PC-9 (cell line): Measurements from ENCODE around the gene NUP210. TPM values are rescaled to one million over a fixed set of nuclear protein-coding genes. Genes with fewer than 3 reads are reported as not detected.
"Not testable (repeated sequence)": the region's sequence is repeated elsewhere in the genome, so short reads cannot be mapped to it uniquely, and the experiment has no call there.

ENCODE experiments used
- BruUV-seq: library from RNA; stranded (reverse); fragments of 400-500 nt; replicated peaks from 2 replicates; lab custom pipeline; 2021; lab: Mats Ljungman, UMichigan
- CTCF ChIA-PET: fragments of 300-600 bp; sonication (Branson Sonifier 250); formaldehyde crosslinking; loops from one replicate; lab custom pipeline; 2022; ENCODE audit warnings: antibody characterized with exemption; lab: Charles Lee
- POLR2A ChIA-PET: fragments of 300-600 bp; sonication (Branson Sonifier 250); formaldehyde crosslinking; loops from one replicate; lab custom pipeline; 2022; ENCODE audit warnings: antibody characterized with exemption; ENCODE audit not compliant: unreplicated experiment; lab: Charles Lee
- DNase-seq, 2 experiments: peaks; one replicate each; pipeline versions ENCODE4 v3.0.0 to v3.0.0-alpha.2; 2015 to 2022; ENCODE audit warnings: mixed read lengths in 1 of 2
- H2AFZ ChIP-seq: fragments of 200-600 bp; sonication (generic); 2 replicates; pipeline ENCODE4 v1.8.1; 2017; ENCODE audit warnings: antibody characterized with exemption
- H3F3A ChIP-seq: fragments of 200-600 bp; sonication (generic); 2 replicates; pipeline ENCODE4 v1.8.1; 2017; ENCODE audit warnings: antibody characterized with exemption, mild to moderate bottlenecking, low read depth; ENCODE audit not compliant: insufficient read depth
- H3K27ac ChIP-seq: fragments of 200-600 bp; sonication (generic); 2 replicates; pipeline ENCODE4 v1.6.1; 2016; ENCODE audit warnings: mixed run types
- H3K27me3 ChIP-seq: fragments of 200-600 bp; sonication (generic); 2 replicates; pipeline ENCODE4 v1.6.1; 2016; ENCODE audit warnings: low read depth, mixed run types; ENCODE audit not compliant: insufficient read depth
- H3K36me3 ChIP-seq: fragments of 200-600 bp; sonication (generic); 2 replicates; pipeline ENCODE4 v1.6.1; 2016; ENCODE audit warnings: low read depth, mixed run types
- H3K4me1 ChIP-seq: fragments of 200-600 bp; sonication (generic); replicated peaks from 2 replicates; pipeline ENCODE4 v1.6.1; 2016; ENCODE audit warnings: mixed run types; ENCODE audit not compliant: insufficient read depth
- H3K4me2 ChIP-seq: fragments of 200-600 bp; sonication (generic); 2 replicates; pipeline ENCODE4 v1.6.1; 2017; ENCODE audit warnings: mixed run types
- H3K4me3 ChIP-seq: fragments of 200-600 bp; sonication (generic); 2 replicates; pipeline ENCODE4 v1.6.1; 2016; ENCODE audit warnings: mixed run types
- H3K79me2 ChIP-seq: fragments of 200-600 bp; sonication (generic); 2 replicates; pipeline ENCODE4 v1.6.1; 2017; ENCODE audit warnings: low read depth, mixed run types
- H3K9me2 ChIP-seq: fragments of 200-600 bp; sonication (generic); 2 replicates; pipeline ENCODE4 v1.8.1; 2017; ENCODE audit warnings: mild to moderate bottlenecking; ENCODE audit not compliant: insufficient read depth
- H3K9me3 ChIP-seq: fragments of 200-600 bp; sonication (generic); 2 replicates; pipeline ENCODE4 v1.8.1; 2016; ENCODE audit warnings: low read depth; ENCODE audit not compliant: insufficient read depth
- H4K20me1 ChIP-seq: fragments of 200-600 bp; sonication (generic); 2 replicates; pipeline ENCODE4 v1.8.1; 2017; ENCODE audit not compliant: insufficient read depth
- EZH2 ChIP-seq: fragments of 200-600 bp; sonication (generic); IDR thresholded peaks from 2 replicates; pipeline ENCODE4 v1.8.0; 2017; ENCODE audit warnings: antibody characterized with exemption, low read depth
- intact Hi-C: fragments of 100-400 bp; cut with micrococcal nuclease; formaldehyde crosslinking; loops from one replicate; pipeline ENCODE4 v1.10.0; 2022; ENCODE audit not compliant: unreplicated experiment
- total RNA-seq: library from RNA; stranded (reverse); gene quantifications from 2 replicates; pipeline ENCODE4 v1.2.3, GENCODE V29; 2021
- TF ChIP-seq, protein P1 (sequence below): fragments of 200-600 bp; sonication (generic); conservative IDR thresholded peaks from 2 replicates; pipeline ENCODE4 v1.6.1; 2017; ENCODE audit warnings: mixed run types, antibody characterized with exemption, mild to moderate bottlenecking, moderate library complexity

NUP210 gene
- total RNA-seq, 1 experiment from 2014 or later, result 84.0 TPM

GRCh38 chr3:13451301-13451673 is 31.2 kb upstream of the NUP210 start:
- peak in 1 of 2 experiments; percentile 62 for DNase-seq
- Histone ChIP-seq H3F3A (peaks cover 21% of the 10 kb centered on the region; the same call in 1 of the 2 replicates), H2AFZ (peak overlapping the region; percentile 86), H3K79me2 (no peaks in the 10 kb centered on the region), H3K4me3 (peak overlapping the region; percentile 59), H3K4me1 (peaks cover 13% of the 10 kb centered on the region), H3K27ac (peak overlapping the region; percentile 71), H3K9me2 (no peaks in the 10 kb centered on the region), H4K20me1 (no peaks in the 10 kb centered on the region), H3K36me3 (no peaks in the 10 kb centered on the region), H3K9me3 (no peaks in the 10 kb centered on the region), H3K27me3 (no peaks in the 10 kb centered on the region), H3K4me2 (peak overlapping the region; percentile 69)
- ChIA-PET CTCF (interaction anchor here (1.6 to 2.2 kb wide), 2 partner anchors 29 to 360 kb away, joined by 10 to 23 read pairs; partner anchors contain the start of gene HDAC11), POLR2A (interaction anchor here (0.5 to 1.3 kb wide), 3 partner anchors 29 to 222 kb away, joined by 3 to 11 read pairs (median 8); partner anchors contain the start of gene HDAC11)
- intact Hi-C loops, result loop anchor here (5.0 to 10.0 kb wide), 5 partner anchors 39 to 599 kb away; no protein-coding TSS in a partner anchor
- TSS peak; percentile 57 for BruUV-seq
- TF ChIP-seq, protein P1, sequence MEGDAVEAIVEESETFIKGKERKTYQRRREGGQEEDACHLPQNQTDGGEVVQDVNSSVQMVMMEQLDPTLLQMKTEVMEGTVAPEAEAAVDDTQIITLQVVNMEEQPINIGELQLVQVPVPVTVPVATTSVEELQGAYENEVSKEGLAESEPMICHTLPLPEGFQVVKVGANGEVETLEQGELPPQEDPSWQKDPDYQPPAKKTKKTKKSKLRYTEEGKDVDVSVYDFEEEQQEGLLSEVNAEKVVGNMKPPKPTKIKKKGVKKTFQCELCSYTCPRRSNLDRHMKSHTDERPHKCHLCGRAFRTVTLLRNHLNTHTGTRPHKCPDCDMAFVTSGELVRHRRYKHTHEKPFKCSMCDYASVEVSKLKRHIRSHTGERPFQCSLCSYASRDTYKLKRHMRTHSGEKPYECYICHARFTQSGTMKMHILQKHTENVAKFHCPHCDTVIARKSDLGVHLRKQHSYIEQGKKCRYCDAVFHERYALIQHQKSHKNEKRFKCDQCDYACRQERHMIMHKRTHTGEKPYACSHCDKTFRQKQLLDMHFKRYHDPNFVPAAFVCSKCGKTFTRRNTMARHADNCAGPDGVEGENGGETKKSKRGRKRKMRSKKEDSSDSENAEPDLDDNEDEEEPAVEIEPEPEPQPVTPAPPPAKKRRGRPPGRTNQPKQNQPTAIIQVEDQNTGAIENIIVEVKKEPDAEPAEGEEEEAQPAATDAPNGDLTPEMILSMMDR, result no peak
- no peak for TF ChIP-seq EZH2

GRCh38 chr3:13442882-13443281 is 22.8 kb upstream of the NUP210 start:
- H3K27ac ChIP-seq, H3K4me2 ChIP-seq, H3F3A ChIP-seq, H2AFZ ChIP-seq, DNase-seq, BruUV-seq, H3K4me3 ChIP-seq, H3K36me3 ChIP-seq, CTCF ChIA-PET, H3K9me3 ChIP-seq, intact Hi-C loops, H3K79me2 ChIP-seq, H4K20me1 ChIP-seq, H3K27me3 ChIP-seq, H3K4me1 ChIP-seq, H3K9me2 ChIP-seq: not testable (repeated sequence)
- POLR2A ChIA-PET, result interaction anchor here (0.8 kb wide), 1 partner anchor 25 kb away, joined by 10 read pairs; no protein-coding TSS in a partner anchor

GRCh38 chr3:13440204-13440817 is 20.2 kb upstream of the NUP210 start:
- Histone ChIP-seq H3K9me3 (no peaks in the 10 kb centered on the region), H3K4me1 (no peaks in the 10 kb centered on the region), H3K36me3 (no peaks in the 10 kb centered on the region), H3K27me3 (no peaks in the 10 kb centered on the region), H3K9me2 (no peaks in the 10 kb centered on the region), H3K4me2 (no peak overlapping the region), H4K20me1 (no peaks in the 10 kb centered on the region), H3F3A (no peaks in the 10 kb centered on the region), H2AFZ (no peak overlapping the region), H3K4me3 (no peak overlapping the region), H3K27ac (no peak overlapping the region), H3K79me2 (no peaks in the 10 kb centered on the region)
- no peak for DNase-seq
- POLR2A ChIA-PET, result no interaction called here
- no peak for TF ChIP-seq EZH2
- TF ChIP-seq, protein P1, result no peak
- no TSS peak for BruUV-seq
- intact Hi-C loops, result no loop called here
- CTCF ChIA-PET, result no interaction called here

- H3K4me2 ChIP-seq, H3K4me1 ChIP-seq, BruUV-seq, H3K36me3 ChIP-seq, CTCF ChIA-PET, H3K9me2 ChIP-seq, H3K9me3 ChIP-seq, H2AFZ ChIP-seq, DNase-seq, H3F3A ChIP-seq, H3K79me2 ChIP-seq, POLR2A ChIA-PET, H3K27me3 ChIP-seq, H3K27ac ChIP-seq, intact Hi-C loops, H3K4me3 ChIP-seq, H4K20me1 ChIP-seq: not testable (repeated sequence)
Measured at GRCh38 chr3:13436213-13436612, 16.1 kb upstream of the NUP210 start.
